Activated T-cell treated with anti-CD3 and anti-CD28 coated beads, Interleukin-2, amount 50 U/mL, for 24 hours (primary cell): ENCODE data around the gene SORL1.

Source experiments
- DNase-seq: peaks from one replicate; pipeline ENCODE4 v3.0.0-alpha.2; 2020
- H3K27ac Mint-ChIP-seq: 2 replicates; pipeline ENCODE4 v1.8.0; 2020; ENCODE audit warnings: mild to moderate bottlenecking, mixed read lengths
- H3K27me3 Mint-ChIP-seq: 2 replicates; pipeline ENCODE4 v1.8.0; 2020; ENCODE audit warnings: mixed read lengths
- H3K36me3 Mint-ChIP-seq: 2 replicates; pipeline ENCODE4 v1.8.0; 2020; ENCODE audit warnings: low read depth, mixed read lengths
- H3K4me1 Mint-ChIP-seq: 2 replicates; pipeline ENCODE4 v1.8.0; 2020; ENCODE audit warnings: low read depth, mixed read lengths
- H3K4me3 Mint-ChIP-seq: 2 replicates; pipeline ENCODE4 v1.8.0; 2020; ENCODE audit warnings: mild to moderate bottlenecking, moderate library complexity, mixed read lengths
- H3K9me3 Mint-ChIP-seq: 2 replicates; pipeline ENCODE4 v1.8.0; 2020; ENCODE audit warnings: mixed read lengths

The SORL1 gene

GRCh38 chr11:121418625-121419114 lies 33.4 kb upstream of the SORL1 start:
- Mint-ChIP-seq H3K9me3 (no peaks in the 10 kb centered on the region), H3K27ac (peak overlapping the region; percentile 30), H3K36me3 (no peaks in the 10 kb centered on the region), H3K4me1 (peaks cover 74% of the 10 kb centered on the region), H3K27me3 (no peaks in the 10 kb centered on the region), H3K4me3 (no peak overlapping the region)
- DNase-seq = no peak

GRCh38 chr11:121419836-121420235 lies 32.3 kb upstream of the SORL1 start:
- peaks cover 83% of the 10 kb centered on the region for H3K4me1 Mint-ChIP-seq
- no peaks in the 10 kb centered on the region for H3K27me3 Mint-ChIP-seq
- H3K27ac Mint-ChIP-seq = no peak overlapping the region
- no peak for DNase-seq
- H3K9me3 Mint-ChIP-seq = no peaks in the 10 kb centered on the region
- H3K36me3 Mint-ChIP-seq = no peaks in the 10 kb centered on the region
- no peak overlapping the region for H3K4me3 Mint-ChIP-seq

GRCh38 chr11:121420398-121420797 lies 31.7 kb upstream of the SORL1 start:
- no peaks in the 10 kb centered on the region for H3K27me3 Mint-ChIP-seq
- H3K4me3 Mint-ChIP-seq = peak overlapping the region; percentile 2
- peaks cover 3% of the 10 kb centered on the region for H3K9me3 Mint-ChIP-seq
- H3K27ac Mint-ChIP-seq = no peak overlapping the region
- H3K4me1 Mint-ChIP-seq = peaks cover 80% of the 10 kb centered on the region
- H3K36me3 Mint-ChIP-seq = no peaks in the 10 kb centered on the region
- no peak for DNase-seq

- no peak for DNase-seq
- Mint-ChIP-seq H3K9me3 (peaks cover 3% of the 10 kb centered on the region), H3K36me3 (no peaks in the 10 kb centered on the region), H3K4me3 (no peak overlapping the region), H3K4me1 (peaks cover 80% of the 10 kb centered on the region), H3K27me3 (no peaks in the 10 kb centered on the region), H3K27ac (no peak overlapping the region)
These were observed 30.8 kb upstream of the SORL1 start for GRCh38 chr11:121421149-121421901.

- H3K4me1 Mint-ChIP-seq = peaks cover 77% of the 10 kb centered on the region
- H3K9me3 Mint-ChIP-seq = peaks cover 3% of the 10 kb centered on the region
- no peaks in the 10 kb centered on the region for H3K27me3 Mint-ChIP-seq
- no peaks in the 10 kb centered on the region for H3K36me3 Mint-ChIP-seq
- H3K4me3 Mint-ChIP-seq = no peak overlapping the region
- no peak overlapping the region for H3K27ac Mint-ChIP-seq
- no peak for DNase-seq
These were observed 29.4 kb upstream of the SORL1 start for GRCh38 chr11:121422675-121423074.

- no peaks in the 10 kb centered on the region for H3K36me3 Mint-ChIP-seq
- no peaks in the 10 kb centered on the region for H3K27me3 Mint-ChIP-seq
- no peak for DNase-seq
- H3K27ac Mint-ChIP-seq = no peak overlapping the region
- H3K4me3 Mint-ChIP-seq = no peak overlapping the region
- H3K4me1 Mint-ChIP-seq = peaks cover 61% of the 10 kb centered on the region
- peaks cover 3% of the 10 kb centered on the region for H3K9me3 Mint-ChIP-seq
These were observed 26.3 kb upstream of the SORL1 start for GRCh38 chr11:121425828-121426227.

GRCh38 chr11:121426476-121427399 lies 25.4 kb upstream of the SORL1 start:
- peak overlapping the region; percentile 64 for H3K4me3 Mint-ChIP-seq
- H3K27ac Mint-ChIP-seq = no peak overlapping the region
- no peaks in the 10 kb centered on the region for H3K36me3 Mint-ChIP-seq
- no peaks in the 10 kb centered on the region for H3K27me3 Mint-ChIP-seq
- peak; percentile 76 for DNase-seq
- peaks cover 60% of the 10 kb centered on the region for H3K4me1 Mint-ChIP-seq
- H3K9me3 Mint-ChIP-seq = peaks cover 3% of the 10 kb centered on the region

- H3K4me1 Mint-ChIP-seq = peaks cover 61% of the 10 kb centered on the region
- DNase-seq = no peak
- no peak overlapping the region for H3K27ac Mint-ChIP-seq
- peak overlapping the region; percentile 34 for H3K4me3 Mint-ChIP-seq
- H3K9me3 Mint-ChIP-seq = peaks cover 3% of the 10 kb centered on the region
- no peaks in the 10 kb centered on the region for H3K27me3 Mint-ChIP-seq
- no peaks in the 10 kb centered on the region for H3K36me3 Mint-ChIP-seq
These were observed 24.7 kb upstream of the SORL1 start for GRCh38 chr11:121427400-121427744.

- Mint-ChIP-seq H3K9me3 (peaks cover 3% of the 10 kb centered on the region), H3K4me1 (peaks cover 47% of the 10 kb centered on the region), H3K36me3 (no peaks in the 10 kb centered on the region), H3K4me3 (no peak overlapping the region), H3K27me3 (no peaks in the 10 kb centered on the region), H3K27ac (no peak overlapping the region)
- DNase-seq = no peak
These were observed 22.6 kb upstream of the SORL1 start for GRCh38 chr11:121429556-121429955.

- peak overlapping the region; percentile 1 for H3K4me3 Mint-ChIP-seq
- no peaks in the 10 kb centered on the region for H3K27me3 Mint-ChIP-seq
- H3K27ac Mint-ChIP-seq = peak overlapping the region; percentile 88
- H3K4me1 Mint-ChIP-seq = peaks cover 60% of the 10 kb centered on the region
- H3K36me3 Mint-ChIP-seq = no peaks in the 10 kb centered on the region
- no peaks in the 10 kb centered on the region for H3K9me3 Mint-ChIP-seq
- no peak for DNase-seq
These were observed 20.1 kb upstream of the SORL1 start for GRCh38 chr11:121431820-121432526.

GRCh38 chr11:121435132-121435531 lies 17.0 kb upstream of the SORL1 start:
- peaks cover 72% of the 10 kb centered on the region for H3K4me1 Mint-ChIP-seq
- H3K27ac Mint-ChIP-seq = no peak overlapping the region
- H3K36me3 Mint-ChIP-seq = no peaks in the 10 kb centered on the region
- H3K9me3 Mint-ChIP-seq = no peaks in the 10 kb centered on the region
- no peak overlapping the region for H3K4me3 Mint-ChIP-seq
- H3K27me3 Mint-ChIP-seq = no peaks in the 10 kb centered on the region
- no peak for DNase-seq

GRCh38 chr11:121435551-121436511 lies 16.3 kb upstream of the SORL1 start:
- Mint-ChIP-seq H3K36me3 (no peaks in the 10 kb centered on the region), H3K4me1 (peaks cover 74% of the 10 kb centered on the region), H3K27me3 (no peaks in the 10 kb centered on the region), H3K9me3 (no peaks in the 10 kb centered on the region), H3K4me3 (no peak overlapping the region), H3K27ac (no peak overlapping the region)
- no peak for DNase-seq

GRCh38 chr11:121437018-121437685 lies 15.0 kb upstream of the SORL1 start:
- DNase-seq = no peak
- peaks cover 64% of the 10 kb centered on the region for H3K4me1 Mint-ChIP-seq
- H3K4me3 Mint-ChIP-seq = no peak overlapping the region
- H3K36me3 Mint-ChIP-seq = no peaks in the 10 kb centered on the region
- H3K27me3 Mint-ChIP-seq = no peaks in the 10 kb centered on the region
- H3K27ac Mint-ChIP-seq = peak overlapping the region; percentile 39
- H3K9me3 Mint-ChIP-seq = no peaks in the 10 kb centered on the region
